Caki2 (cell line): ENCODE data around the gene RBMS1. TPM values are rescaled to one million over a fixed set of nuclear protein-coding genes. Genes with fewer than 3 reads are reported as not detected.

Source experiments
- DNase-seq: peaks from one replicate; pipeline ENCODE4 v3.0.0-alpha.2; 2015; ENCODE audit warnings: low read depth
- in situ Hi-C: cut with HindIII; loops from 2 replicates; pipeline ENCODE4 v1.10.0; 2016; ENCODE audit warnings: low sequenced_read_pairs, low pct_unique_long_range_greater_than_20kb, mixed read lengths
- total RNA-seq: library from RNA; depleted of rRNA; stranded (reverse); fragments of >200 nt; shearing (Covaris generic); gene quantifications from 2 replicates; pipeline ENCODE4 v1.2.3, GENCODE V29; 2014; ENCODE audit warnings: low replicate concordance

RBMS1 gene
- total RNA-seq, 1 experiment from 2014 or later = 79.7 TPM

GRCh38 chr2:160402997-160403979 is 90.3 kb downstream of the RBMS1 start:
- in situ Hi-C loops = no loop called here
- peak; percentile 84 for DNase-seq

- DNase-seq = no peak
- in situ Hi-C loops = no loop called here
These were observed 91.1 kb downstream of the RBMS1 start for GRCh38 chr2:160402501-160402900.

GRCh38 chr2:160401895-160402294 is 91.7 kb downstream of the RBMS1 start:
- in situ Hi-C loops = no loop called here

GRCh38 chr2:160399880-160400279 is 93.7 kb downstream of the RBMS1 start:
- no peak for DNase-seq
- in situ Hi-C loops = no loop called here

More at GRCh38 chr2:160401895-160402294, 91.7 kb downstream of the RBMS1 start:
- no peak for DNase-seq

GRCh38 chr2:160397530-160397865 is 96.1 kb downstream of the RBMS1 start:
- in situ Hi-C loops = no loop called here
- DNase-seq = peak; percentile 69

- in situ Hi-C loops = no loop called here
- DNase-seq = no peak
These were observed 99.5 kb downstream of the RBMS1 start for GRCh38 chr2:160394153-160394552.

GRCh38 chr2:160392201-160392600 is 101.4 kb downstream of the RBMS1 start:
- DNase-seq = peak; percentile 43
- in situ Hi-C loops = no loop called here

- no peak for DNase-seq
- in situ Hi-C loops = no loop called here
These were observed 102.8 kb downstream of the RBMS1 start for GRCh38 chr2:160390544-160391455.

- no peak for DNase-seq
- in situ Hi-C loops = no loop called here
These were observed 103.7 kb downstream of the RBMS1 start for GRCh38 chr2:160389875-160390274.

- in situ Hi-C loops = no loop called here
These were observed 104.9 kb downstream of the RBMS1 start for GRCh38 chr2:160388464-160389263.

GRCh38 chr2:160387558-160388262 is 105.9 kb downstream of the RBMS1 start:
- in situ Hi-C loops = no loop called here

More at GRCh38 chr2:160388464-160389263, 104.9 kb downstream of the RBMS1 start:
- DNase-seq = no peak

GRCh38 chr2:160384791-160385190 is 108.8 kb downstream of the RBMS1 start:
- DNase-seq = no peak
- in situ Hi-C loops = no loop called here

More at GRCh38 chr2:160387558-160388262, 105.9 kb downstream of the RBMS1 start:
- no peak for DNase-seq

GRCh38 chr2:160381425-160381951 is 112.1 kb downstream of the RBMS1 start:
- in situ Hi-C loops = no loop called here
- DNase-seq = no peak

- in situ Hi-C loops = no loop called here
- DNase-seq = no peak
These were observed 113.0 kb downstream of the RBMS1 start for GRCh38 chr2:160380611-160381010.

GRCh38 chr2:160380000-160380570 is 113.5 kb downstream of the RBMS1 start:
- DNase-seq = no peak
- in situ Hi-C loops = no loop called here

GRCh38 chr2:160379399-160379798 is 114.2 kb downstream of the RBMS1 start:
- in situ Hi-C loops = no loop called here
- DNase-seq = no peak
